Measurements from ENCODE around the gene WDR75.

DNA sequence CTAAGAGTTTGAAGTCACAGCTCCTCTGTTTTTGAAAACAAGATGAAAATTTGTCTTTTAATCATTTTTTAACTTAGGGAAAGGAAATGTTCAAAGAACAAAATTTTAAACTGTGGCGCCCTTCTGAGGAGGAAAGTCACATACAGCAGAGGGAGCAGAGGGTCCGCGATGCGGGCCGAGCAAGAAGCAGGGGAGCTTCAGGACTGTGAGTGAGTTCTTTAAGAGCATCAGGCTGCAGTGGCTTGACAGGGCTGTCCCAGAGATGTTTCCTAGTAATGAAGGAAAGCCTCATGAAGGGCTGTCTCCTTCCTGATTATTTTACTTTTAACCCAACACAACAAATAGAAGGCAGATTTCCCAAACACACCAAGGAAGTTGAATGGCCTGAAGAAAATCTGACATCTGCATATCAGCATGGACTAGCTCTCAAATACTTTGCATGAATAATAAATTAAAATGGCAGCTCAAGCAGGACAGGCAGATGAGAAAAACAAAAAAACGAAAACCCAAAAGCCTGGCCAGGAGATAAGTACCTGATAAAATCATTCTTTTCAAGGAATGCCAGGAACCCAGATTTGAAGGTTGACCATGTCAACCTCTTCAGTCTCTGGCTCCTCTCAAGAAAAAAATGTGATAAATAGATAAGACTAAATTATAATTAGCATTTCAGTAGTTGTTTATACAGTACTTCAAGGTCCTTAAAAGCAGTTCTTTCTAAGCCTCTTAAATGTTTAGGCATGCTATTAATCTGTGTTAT is 78.5 kb downstream of the WDR75 start:
- TF ChIP-seq EZH2 (IDR thresholded peaks at IDR 0.05) (no peak), MAX (IDR thresholded peaks at IDR 0.05) (no peak), ZNF274 (IDR thresholded peaks at IDR 0.05; ENCODE audit: low read depth, low read length) (no peak), POLR2AphosphoS5 (IDR thresholded peaks at IDR 0.05; ENCODE audit: low read depth, low read length) (no peak), TCF7L2 (IDR thresholded peaks at IDR 0.05; ENCODE audit: borderline replicate concordance, extremely low read depth, insufficient read depth, insufficient read length) (no peak)
- TF ChIP-seq, protein P1, sequence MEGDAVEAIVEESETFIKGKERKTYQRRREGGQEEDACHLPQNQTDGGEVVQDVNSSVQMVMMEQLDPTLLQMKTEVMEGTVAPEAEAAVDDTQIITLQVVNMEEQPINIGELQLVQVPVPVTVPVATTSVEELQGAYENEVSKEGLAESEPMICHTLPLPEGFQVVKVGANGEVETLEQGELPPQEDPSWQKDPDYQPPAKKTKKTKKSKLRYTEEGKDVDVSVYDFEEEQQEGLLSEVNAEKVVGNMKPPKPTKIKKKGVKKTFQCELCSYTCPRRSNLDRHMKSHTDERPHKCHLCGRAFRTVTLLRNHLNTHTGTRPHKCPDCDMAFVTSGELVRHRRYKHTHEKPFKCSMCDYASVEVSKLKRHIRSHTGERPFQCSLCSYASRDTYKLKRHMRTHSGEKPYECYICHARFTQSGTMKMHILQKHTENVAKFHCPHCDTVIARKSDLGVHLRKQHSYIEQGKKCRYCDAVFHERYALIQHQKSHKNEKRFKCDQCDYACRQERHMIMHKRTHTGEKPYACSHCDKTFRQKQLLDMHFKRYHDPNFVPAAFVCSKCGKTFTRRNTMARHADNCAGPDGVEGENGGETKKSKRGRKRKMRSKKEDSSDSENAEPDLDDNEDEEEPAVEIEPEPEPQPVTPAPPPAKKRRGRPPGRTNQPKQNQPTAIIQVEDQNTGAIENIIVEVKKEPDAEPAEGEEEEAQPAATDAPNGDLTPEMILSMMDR (IDR thresholded peaks at IDR 0.05 in 2 of 3, conservative IDR thresholded peaks at IDR 0.05 in 1 of 3; ENCODE audit: borderline replicate concordance in 1 of 3, insufficient read depth in 1 of 3, low read depth in 2 of 3, low read length in 2 of 3), result no peak
